OCI-LY1 (cell line): Measurements from ENCODE around the gene ARG2.

ENCODE experiments used
- H2AFZ ChIP-seq: fragments of 200-600 bp; sonication (generic), shearing (Covaris generic); 2 replicates; pipeline ENCODE4 v1.6.0; 2014; ENCODE audit warnings: antibody characterized with exemption, mild to moderate bottlenecking, low read length
- H3F3A ChIP-seq: fragments of 200-600 bp; sonication (generic), shearing (Covaris generic); 2 replicates; pipeline ENCODE4 v1.6.0; 2014; ENCODE audit warnings: mild to moderate bottlenecking, antibody characterized with exemption, low read length, moderate library complexity; ENCODE audit not compliant: insufficient read depth
- H3K27ac ChIP-seq: fragments of 200-600 bp; sonication (generic); 2 replicates; pipeline ENCODE4 v1.5.1; 2014; ENCODE audit warnings: low read length, mixed run types, mild to moderate bottlenecking, low read depth; ENCODE audit not compliant: poor library complexity, severe bottlenecking
- H3K27me3 ChIP-seq: fragments of 200-600 bp; sonication (generic); 2 replicates; pipeline ENCODE4 v1.6.0; 2014; ENCODE audit warnings: antibody characterized with exemption, mild to moderate bottlenecking, low read length, moderate library complexity; ENCODE audit not compliant: insufficient read depth
- H3K36me3 ChIP-seq: fragments of 200-600 bp; sonication (generic); 2 replicates; pipeline ENCODE4 v1.6.1; 2014; ENCODE audit warnings: mild to moderate bottlenecking, antibody characterized with exemption, low read length, moderate library complexity, mixed read lengths; ENCODE audit not compliant: insufficient read depth
- H3K4me1 ChIP-seq: fragments of 200-600 bp; sonication (generic); 2 replicates; pipeline ENCODE4 v1.5.1; 2014; ENCODE audit warnings: mild to moderate bottlenecking, low read length, moderate library complexity; ENCODE audit not compliant: insufficient read depth, severe bottlenecking
- H3K4me2 ChIP-seq: fragments of 200-600 bp; sonication (generic), shearing (Covaris generic); 2 replicates; pipeline ENCODE4 v1.6.1; 2014; ENCODE audit warnings: low read length
- H3K4me3 ChIP-seq: fragments of 200-600 bp; sonication (generic); 2 replicates; pipeline ENCODE4 v1.5.1; 2014; ENCODE audit warnings: low read length, low read depth, mild to moderate bottlenecking, mixed read lengths; ENCODE audit not compliant: poor library complexity, severe bottlenecking
- H3K79me2 ChIP-seq: fragments of 200-600 bp; shearing (Covaris generic); 2 replicates; pipeline ENCODE4 v1.6.1; 2016; ENCODE audit warnings: mixed run types, low read length, mixed read lengths; ENCODE audit not compliant: insufficient read depth
- H3K9ac ChIP-seq: fragments of 200-600 bp; sonication (generic), shearing (Covaris generic); 2 replicates; pipeline ENCODE4 v1.6.1; 2014; ENCODE audit warnings: mild to moderate bottlenecking, low read length, mixed read lengths
- H3K9me2 ChIP-seq: fragments of 200-600 bp; sonication (generic), shearing (Covaris generic); 2 replicates; pipeline ENCODE4 v1.6.1; 2014; ENCODE audit warnings: low read depth, mild to moderate bottlenecking, low read length, mixed read lengths
- H3K9me3 ChIP-seq: fragments of 200-600 bp; shearing (Covaris generic); 2 replicates; pipeline ENCODE4 v1.6.1; 2014; ENCODE audit warnings: low read length, mixed read lengths
- H4K20me1 ChIP-seq: fragments of 200-600 bp; sonication (generic), shearing (Covaris generic); 2 replicates; pipeline ENCODE4 v1.6.0; 2016; ENCODE audit warnings: mild to moderate bottlenecking, low read length; ENCODE audit not compliant: insufficient read depth
- EZH2 ChIP-seq: fragments of 200-600 bp; sonication (generic), shearing (Covaris generic); IDR thresholded peaks from 2 replicates; pipeline ENCODE4 v1.8.0; 2017; ENCODE audit warnings: borderline replicate concordance, mixed run types, mild to moderate bottlenecking, antibody characterized with exemption, low read length, moderate library complexity, mixed read lengths
- TF ChIP-seq, protein P1 (sequence below): fragments of 200-600 bp; sonication (generic), shearing (Covaris generic); IDR thresholded peaks from 2 replicates; pipeline ENCODE4 v1.5.1; 2017; ENCODE audit warnings: mild to moderate bottlenecking, antibody characterized with exemption, low read length, moderate library complexity, mixed read lengths

Gene ARG2

GRCh38 chr14:67571991-67572323 lies 47.8 kb upstream of the ARG2 start:
- H3K27ac ChIP-seq, result no peak overlapping the region
- H3K4me2 ChIP-seq, result no peak overlapping the region
- H3K4me3 ChIP-seq, result no peak overlapping the region
- no peaks in the 10 kb centered on the region for H3F3A ChIP-seq
- no peak overlapping the region for H2AFZ ChIP-seq
- no peaks in the 10 kb centered on the region for H3K9me2 ChIP-seq
- H3K27me3 ChIP-seq, result 0 out of 2 replicates have a peak, but pooled peaks cover 7% of the 10 kb centered on the region
- no peak overlapping the region for H3K9ac ChIP-seq
- TF ChIP-seq EZH2, result no peak
- TF ChIP-seq, protein P1, sequence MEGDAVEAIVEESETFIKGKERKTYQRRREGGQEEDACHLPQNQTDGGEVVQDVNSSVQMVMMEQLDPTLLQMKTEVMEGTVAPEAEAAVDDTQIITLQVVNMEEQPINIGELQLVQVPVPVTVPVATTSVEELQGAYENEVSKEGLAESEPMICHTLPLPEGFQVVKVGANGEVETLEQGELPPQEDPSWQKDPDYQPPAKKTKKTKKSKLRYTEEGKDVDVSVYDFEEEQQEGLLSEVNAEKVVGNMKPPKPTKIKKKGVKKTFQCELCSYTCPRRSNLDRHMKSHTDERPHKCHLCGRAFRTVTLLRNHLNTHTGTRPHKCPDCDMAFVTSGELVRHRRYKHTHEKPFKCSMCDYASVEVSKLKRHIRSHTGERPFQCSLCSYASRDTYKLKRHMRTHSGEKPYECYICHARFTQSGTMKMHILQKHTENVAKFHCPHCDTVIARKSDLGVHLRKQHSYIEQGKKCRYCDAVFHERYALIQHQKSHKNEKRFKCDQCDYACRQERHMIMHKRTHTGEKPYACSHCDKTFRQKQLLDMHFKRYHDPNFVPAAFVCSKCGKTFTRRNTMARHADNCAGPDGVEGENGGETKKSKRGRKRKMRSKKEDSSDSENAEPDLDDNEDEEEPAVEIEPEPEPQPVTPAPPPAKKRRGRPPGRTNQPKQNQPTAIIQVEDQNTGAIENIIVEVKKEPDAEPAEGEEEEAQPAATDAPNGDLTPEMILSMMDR, result no peak
- H3K36me3 ChIP-seq, result no peaks in the 10 kb centered on the region
- H3K79me2 ChIP-seq, result no peaks in the 10 kb centered on the region
- no peaks in the 10 kb centered on the region for H3K9me3 ChIP-seq
- no peaks in the 10 kb centered on the region for H4K20me1 ChIP-seq
- H3K4me1 ChIP-seq, result no peaks in the 10 kb centered on the region

- H3K4me2 ChIP-seq, result no peak overlapping the region
- H2AFZ ChIP-seq, result no peak overlapping the region
- no peaks in the 10 kb centered on the region for H3K9me2 ChIP-seq
- H3K9me3 ChIP-seq, result no peaks in the 10 kb centered on the region
- no peaks in the 10 kb centered on the region for H3K79me2 ChIP-seq
- no peak overlapping the region for H3K27ac ChIP-seq
- no peaks in the 10 kb centered on the region for H3K4me1 ChIP-seq
- H3F3A ChIP-seq, result no peaks in the 10 kb centered on the region
- TF ChIP-seq EZH2, result no peak
- TF ChIP-seq, protein P1, result no peak
- no peak overlapping the region for H3K9ac ChIP-seq
- 0 out of 2 replicates have a peak, but pooled peaks cover 7% of the 10 kb centered on the region for H3K27me3 ChIP-seq
- no peaks in the 10 kb centered on the region for H4K20me1 ChIP-seq
- no peaks in the 10 kb centered on the region for H3K36me3 ChIP-seq
- no peak overlapping the region for H3K4me3 ChIP-seq
Observed at GRCh38 chr14:67572608-67573007, 47.1 kb upstream of the ARG2 start.

- Histone ChIP-seq H3F3A (no peaks in the 10 kb centered on the region), H3K27me3 (0 out of 2 replicates have a peak, but pooled peaks cover 7% of the 10 kb centered on the region), H3K4me3 (no peak overlapping the region), H4K20me1 (no peaks in the 10 kb centered on the region), H3K27ac (no peak overlapping the region), H2AFZ (no peak overlapping the region), H3K9me3 (no peaks in the 10 kb centered on the region), H3K36me3 (no peaks in the 10 kb centered on the region), H3K9ac (no peak overlapping the region), H3K79me2 (no peaks in the 10 kb centered on the region), H3K9me2 (no peaks in the 10 kb centered on the region), H3K4me2 (no peak overlapping the region), H3K4me1 (no peaks in the 10 kb centered on the region)
- TF ChIP-seq, protein P1, result no peak
Observed at GRCh38 chr14:67573228-67574010, 46.3 kb upstream of the ARG2 start.
